B cell (primary cell): ENCODE data around the gene GPR119.

Source experiments
- EZH2 ChIP-seq: IDR thresholded peaks from 2 replicates; pipeline ENCODE4 v1.6.1; 2012; ENCODE audit warnings: borderline replicate concordance, low read depth, mild to moderate bottlenecking, moderate library complexity, low read length; ENCODE audit not compliant: insufficient read depth, poor library complexity, severe bottlenecking
- TF ChIP-seq, protein P1 (sequence below): fragments of 200-600 bp; IDR thresholded peaks from one replicate; pipeline ENCODE4 v1.8.0; 2022; ENCODE audit warnings: antibody characterized with exemption, mild to moderate bottlenecking

DNA sequence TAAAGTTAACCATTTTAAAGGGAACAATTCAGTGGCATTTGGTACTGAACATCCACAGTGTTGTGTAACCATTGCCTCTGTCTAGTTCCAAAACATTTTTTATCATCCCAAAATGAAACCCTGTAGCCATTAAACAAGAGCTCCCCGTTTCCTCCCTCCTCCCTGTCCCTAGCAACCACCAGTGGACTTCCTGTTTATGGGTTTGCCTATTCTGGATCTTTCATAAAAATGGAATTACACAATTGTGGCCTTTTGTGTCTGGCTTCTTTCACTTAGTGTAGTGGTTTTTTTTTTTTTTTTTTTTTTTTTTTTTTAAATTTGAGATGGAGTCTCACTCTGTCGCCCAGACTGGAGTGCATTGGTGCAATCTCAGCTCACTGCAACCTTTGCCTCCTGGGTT, 27.9 kb upstream of the GPR119 start:
- TF ChIP-seq, protein P1, sequence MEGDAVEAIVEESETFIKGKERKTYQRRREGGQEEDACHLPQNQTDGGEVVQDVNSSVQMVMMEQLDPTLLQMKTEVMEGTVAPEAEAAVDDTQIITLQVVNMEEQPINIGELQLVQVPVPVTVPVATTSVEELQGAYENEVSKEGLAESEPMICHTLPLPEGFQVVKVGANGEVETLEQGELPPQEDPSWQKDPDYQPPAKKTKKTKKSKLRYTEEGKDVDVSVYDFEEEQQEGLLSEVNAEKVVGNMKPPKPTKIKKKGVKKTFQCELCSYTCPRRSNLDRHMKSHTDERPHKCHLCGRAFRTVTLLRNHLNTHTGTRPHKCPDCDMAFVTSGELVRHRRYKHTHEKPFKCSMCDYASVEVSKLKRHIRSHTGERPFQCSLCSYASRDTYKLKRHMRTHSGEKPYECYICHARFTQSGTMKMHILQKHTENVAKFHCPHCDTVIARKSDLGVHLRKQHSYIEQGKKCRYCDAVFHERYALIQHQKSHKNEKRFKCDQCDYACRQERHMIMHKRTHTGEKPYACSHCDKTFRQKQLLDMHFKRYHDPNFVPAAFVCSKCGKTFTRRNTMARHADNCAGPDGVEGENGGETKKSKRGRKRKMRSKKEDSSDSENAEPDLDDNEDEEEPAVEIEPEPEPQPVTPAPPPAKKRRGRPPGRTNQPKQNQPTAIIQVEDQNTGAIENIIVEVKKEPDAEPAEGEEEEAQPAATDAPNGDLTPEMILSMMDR: no peak
- TF ChIP-seq EZH2: no peak
